Nephron (organoid): ENCODE measurements around the gene MOCS1.

Source experiments
- H3K27ac Mint-ChIP-seq, 3 experiments: 2 replicates each; pipeline ENCODE4 v1.8.0; 2020; ENCODE audit warnings: mixed read lengths in 3 of 3, mild to moderate bottlenecking in 2 of 3, moderate library complexity in 1 of 3
- H3K27me3 Mint-ChIP-seq: 2 replicates; pipeline ENCODE4 v1.8.0; 2021; ENCODE audit warnings: low read depth, mild to moderate bottlenecking, moderate library complexity, mixed read lengths
- H3K36me3 Mint-ChIP-seq: 2 replicates; pipeline ENCODE4 v1.8.0; 2020; ENCODE audit warnings: low read depth, mixed read lengths
- H3K4me1 Mint-ChIP-seq: 2 replicates; pipeline ENCODE4 v1.8.0; 2020; ENCODE audit warnings: mixed read lengths
- H3K4me3 Mint-ChIP-seq, 3 experiments: 2 replicates each; pipeline ENCODE4 v1.8.0; 2020; ENCODE audit warnings: mild to moderate bottlenecking in 3 of 3, mixed read lengths in 3 of 3, moderate library complexity in 2 of 3
- H3K9me3 Mint-ChIP-seq: 2 replicates; pipeline ENCODE4 v1.8.0; 2020; ENCODE audit warnings: mixed read lengths
- CTCF ChIP-seq, 3 experiments: fragments of 200-600 bp; sonication (generic); IDR thresholded peaks; one replicate each; pipeline ENCODE4 v1.5.0; 2021; ENCODE audit warnings: antibody characterized with exemption in 3 of 3; ENCODE audit not compliant: unreplicated experiment in 3 of 3

The MOCS1 gene

GRCh38 chr6:39918831-39919230 lies 15.4 kb downstream of the MOCS1 start:
- Mint-ChIP-seq H3K27me3 (no peaks in the 10 kb centered on the region), H3K9me3 (no peaks in the 10 kb centered on the region), H3K36me3 (peaks cover 13% of the 10 kb centered on the region), H3K27ac (no peak overlapping the region), H3K4me3 (no peak overlapping the region), H3K4me1 (no peaks in the 10 kb centered on the region)
- no peak for TF ChIP-seq CTCF (IDR thresholded peaks at IDR 0.05; ENCODE audit: unreplicated experiment in 3 of 3)

DNA sequence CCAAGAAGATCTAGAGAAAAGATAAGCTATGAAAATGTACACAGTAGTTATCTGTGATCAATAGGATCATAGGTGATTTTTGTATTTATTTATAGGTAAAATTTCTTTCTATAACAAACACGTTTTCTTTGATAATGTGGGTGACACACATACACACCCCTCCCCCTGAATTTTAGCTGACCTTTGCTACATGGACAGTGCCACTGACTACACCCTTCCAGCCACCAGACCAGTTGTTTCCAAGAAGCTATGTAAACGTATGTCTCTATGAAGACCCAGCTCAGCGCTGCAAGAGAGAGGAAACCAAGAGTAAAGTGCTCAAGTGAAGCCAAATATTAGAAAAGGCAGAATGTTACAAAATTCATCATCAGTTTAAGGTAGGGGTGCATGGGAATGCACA lies 16.3 kb downstream of the MOCS1 start:
- H3K4me1 Mint-ChIP-seq = no peaks in the 10 kb centered on the region
- H3K4me3 Mint-ChIP-seq = no peak overlapping the region
- H3K9me3 Mint-ChIP-seq = no peaks in the 10 kb centered on the region
- H3K36me3 Mint-ChIP-seq = peaks cover 13% of the 10 kb centered on the region
- no peaks in the 10 kb centered on the region for H3K27me3 Mint-ChIP-seq
- H3K27ac Mint-ChIP-seq = no peak overlapping the region
- no peak for TF ChIP-seq CTCF (IDR thresholded peaks at IDR 0.05; ENCODE audit: unreplicated experiment in 3 of 3)

GRCh38 chr6:39917329-39917728 lies 16.9 kb downstream of the MOCS1 start:
- no peak overlapping the region for H3K4me3 Mint-ChIP-seq
- TF ChIP-seq CTCF (IDR thresholded peaks at IDR 0.05; ENCODE audit: unreplicated experiment in 3 of 3) = no peak
- peaks cover 13% of the 10 kb centered on the region for H3K36me3 Mint-ChIP-seq
- no peak overlapping the region for H3K27ac Mint-ChIP-seq
- no peaks in the 10 kb centered on the region for H3K9me3 Mint-ChIP-seq
- no peaks in the 10 kb centered on the region for H3K27me3 Mint-ChIP-seq
- H3K4me1 Mint-ChIP-seq = no peaks in the 10 kb centered on the region

DNA sequence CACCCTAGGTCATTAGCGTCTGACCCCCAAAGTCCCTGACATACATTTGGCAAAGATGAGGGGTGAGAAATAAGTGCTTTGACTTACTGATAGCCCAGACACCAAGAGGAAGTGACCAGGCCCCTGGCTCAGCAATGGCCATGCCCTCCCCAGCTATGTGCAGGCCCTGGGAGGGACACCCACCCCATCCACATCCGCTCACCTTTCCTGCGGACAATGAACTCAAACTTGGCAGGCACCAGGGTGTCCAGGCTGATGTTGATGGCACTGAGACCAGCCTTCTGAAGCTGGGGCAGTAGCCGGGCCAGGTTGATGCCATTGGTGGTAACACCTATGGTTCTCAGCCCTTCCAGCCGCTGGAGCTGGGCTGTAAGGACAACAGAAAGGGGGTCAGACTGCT lies 18.4 kb downstream of the MOCS1 start:
- Mint-ChIP-seq H3K9me3 (no peaks in the 10 kb centered on the region), H3K27me3 (no peaks in the 10 kb centered on the region), H3K4me1 (no peaks in the 10 kb centered on the region), H3K4me3 (no peak overlapping the region), H3K27ac (no peak overlapping the region), H3K36me3 (peaks cover 13% of the 10 kb centered on the region)
- no peak for TF ChIP-seq CTCF (IDR thresholded peaks at IDR 0.05; ENCODE audit: unreplicated experiment in 3 of 3)

- no peak overlapping the region for H3K27ac Mint-ChIP-seq
Measured at GRCh38 chr6:39914239-39914638, 20.0 kb downstream of the MOCS1 start.

More at GRCh38 chr6:39914239-39914638, 20.0 kb downstream of the MOCS1 start:
- no peaks in the 10 kb centered on the region for H3K27me3 Mint-ChIP-seq
- H3K9me3 Mint-ChIP-seq = no peaks in the 10 kb centered on the region
- TF ChIP-seq CTCF (IDR thresholded peaks at IDR 0.05; ENCODE audit: unreplicated experiment in 3 of 3) = no peak
- no peaks in the 10 kb centered on the region for H3K4me1 Mint-ChIP-seq
- H3K4me3 Mint-ChIP-seq = no peak overlapping the region
- peaks cover 7% of the 10 kb centered on the region for H3K36me3 Mint-ChIP-seq
